ENCODE measurements around the gene KCNIP4.

Gene KCNIP4

DNA sequence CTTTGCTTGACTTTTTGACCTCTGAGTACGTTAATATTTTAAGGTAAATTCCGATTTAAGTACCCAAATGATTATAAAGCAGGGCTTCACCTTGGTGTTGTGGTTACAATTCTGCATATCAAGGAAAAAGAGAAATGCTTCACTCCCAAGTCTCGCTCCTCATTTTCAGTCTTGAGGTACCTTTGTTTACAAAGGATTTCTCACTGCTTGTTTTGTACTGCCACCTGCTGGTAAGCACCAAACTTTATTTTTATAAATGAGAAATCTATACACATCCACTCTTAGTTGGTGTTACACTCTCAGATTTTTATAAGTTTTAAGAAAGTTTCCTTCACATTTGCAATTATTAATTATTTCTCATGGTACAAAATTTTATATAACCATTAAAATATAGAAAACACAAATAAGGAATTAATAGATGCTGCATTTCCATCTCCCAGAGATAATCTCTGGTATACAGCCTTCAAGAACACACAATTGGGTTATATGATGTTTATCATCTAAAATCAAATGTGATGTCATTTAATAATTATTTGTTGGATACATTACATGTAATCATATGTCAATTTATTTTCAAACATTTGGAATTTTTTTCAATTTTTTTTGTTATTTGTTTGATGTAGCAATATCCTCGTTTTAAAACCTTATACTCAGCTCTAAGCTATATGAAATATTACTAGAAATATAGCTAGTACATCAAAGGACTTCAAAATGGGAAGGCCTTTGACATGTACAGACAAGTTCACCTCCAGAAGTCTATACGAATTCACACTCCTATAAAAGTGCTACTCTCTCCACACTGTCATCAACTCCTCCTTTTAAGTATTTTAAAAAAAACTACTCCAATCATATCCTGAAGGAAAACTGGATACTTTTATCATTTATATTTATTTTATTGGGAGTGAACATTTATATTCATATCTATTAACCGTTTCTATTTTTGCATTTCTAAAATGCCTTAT lies 179.9 kb downstream of the KCNIP4 start:
- peak in 1 of 2 experiments; percentile 11 for DNase-seq (ENCODE audit: low read depth in 1 of 2, low spot score in 1 of 2)
- Histone ChIP-seq H3K4me3 (replicated peaks; ENCODE audit: insufficient read depth, low read length) (no peak overlapping the region), H3K27me3 (ENCODE audit: insufficient read depth, poor library complexity, severe bottlenecking) (no peaks in the 10 kb centered on the region), H3K27ac (replicated peaks) (no peak overlapping the region)
- TF ChIP-seq, protein P1, sequence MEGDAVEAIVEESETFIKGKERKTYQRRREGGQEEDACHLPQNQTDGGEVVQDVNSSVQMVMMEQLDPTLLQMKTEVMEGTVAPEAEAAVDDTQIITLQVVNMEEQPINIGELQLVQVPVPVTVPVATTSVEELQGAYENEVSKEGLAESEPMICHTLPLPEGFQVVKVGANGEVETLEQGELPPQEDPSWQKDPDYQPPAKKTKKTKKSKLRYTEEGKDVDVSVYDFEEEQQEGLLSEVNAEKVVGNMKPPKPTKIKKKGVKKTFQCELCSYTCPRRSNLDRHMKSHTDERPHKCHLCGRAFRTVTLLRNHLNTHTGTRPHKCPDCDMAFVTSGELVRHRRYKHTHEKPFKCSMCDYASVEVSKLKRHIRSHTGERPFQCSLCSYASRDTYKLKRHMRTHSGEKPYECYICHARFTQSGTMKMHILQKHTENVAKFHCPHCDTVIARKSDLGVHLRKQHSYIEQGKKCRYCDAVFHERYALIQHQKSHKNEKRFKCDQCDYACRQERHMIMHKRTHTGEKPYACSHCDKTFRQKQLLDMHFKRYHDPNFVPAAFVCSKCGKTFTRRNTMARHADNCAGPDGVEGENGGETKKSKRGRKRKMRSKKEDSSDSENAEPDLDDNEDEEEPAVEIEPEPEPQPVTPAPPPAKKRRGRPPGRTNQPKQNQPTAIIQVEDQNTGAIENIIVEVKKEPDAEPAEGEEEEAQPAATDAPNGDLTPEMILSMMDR (IDR thresholded peaks at IDR 0.05; ENCODE audit: insufficient read depth, low read length) = no peak
- TF ChIP-seq GABPA (IDR thresholded peaks at IDR 0.05; ENCODE audit: low read depth) = no peak
- no peak for TF ChIP-seq POLR2AphosphoS5 (IDR thresholded peaks at IDR 0.05; ENCODE audit: low read depth)
- TF ChIP-seq SPI1 (IDR thresholded peaks at IDR 0.05; ENCODE audit: borderline replicate concordance, low read depth) = no peak
- TF ChIP-seq, protein P2, sequence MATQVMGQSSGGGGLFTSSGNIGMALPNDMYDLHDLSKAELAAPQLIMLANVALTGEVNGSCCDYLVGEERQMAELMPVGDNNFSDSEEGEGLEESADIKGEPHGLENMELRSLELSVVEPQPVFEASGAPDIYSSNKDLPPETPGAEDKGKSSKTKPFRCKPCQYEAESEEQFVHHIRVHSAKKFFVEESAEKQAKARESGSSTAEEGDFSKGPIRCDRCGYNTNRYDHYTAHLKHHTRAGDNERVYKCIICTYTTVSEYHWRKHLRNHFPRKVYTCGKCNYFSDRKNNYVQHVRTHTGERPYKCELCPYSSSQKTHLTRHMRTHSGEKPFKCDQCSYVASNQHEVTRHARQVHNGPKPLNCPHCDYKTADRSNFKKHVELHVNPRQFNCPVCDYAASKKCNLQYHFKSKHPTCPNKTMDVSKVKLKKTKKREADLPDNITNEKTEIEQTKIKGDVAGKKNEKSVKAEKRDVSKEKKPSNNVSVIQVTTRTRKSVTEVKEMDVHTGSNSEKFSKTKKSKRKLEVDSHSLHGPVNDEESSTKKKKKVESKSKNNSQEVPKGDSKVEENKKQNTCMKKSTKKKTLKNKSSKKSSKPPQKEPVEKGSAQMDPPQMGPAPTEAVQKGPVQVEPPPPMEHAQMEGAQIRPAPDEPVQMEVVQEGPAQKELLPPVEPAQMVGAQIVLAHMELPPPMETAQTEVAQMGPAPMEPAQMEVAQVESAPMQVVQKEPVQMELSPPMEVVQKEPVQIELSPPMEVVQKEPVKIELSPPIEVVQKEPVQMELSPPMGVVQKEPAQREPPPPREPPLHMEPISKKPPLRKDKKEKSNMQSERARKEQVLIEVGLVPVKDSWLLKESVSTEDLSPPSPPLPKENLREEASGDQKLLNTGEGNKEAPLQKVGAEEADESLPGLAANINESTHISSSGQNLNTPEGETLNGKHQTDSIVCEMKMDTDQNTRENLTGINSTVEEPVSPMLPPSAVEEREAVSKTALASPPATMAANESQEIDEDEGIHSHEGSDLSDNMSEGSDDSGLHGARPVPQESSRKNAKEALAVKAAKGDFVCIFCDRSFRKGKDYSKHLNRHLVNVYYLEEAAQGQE (IDR thresholded peaks at IDR 0.05; ENCODE audit: insufficient replicate concordance, low read depth) = no peak

DNA sequence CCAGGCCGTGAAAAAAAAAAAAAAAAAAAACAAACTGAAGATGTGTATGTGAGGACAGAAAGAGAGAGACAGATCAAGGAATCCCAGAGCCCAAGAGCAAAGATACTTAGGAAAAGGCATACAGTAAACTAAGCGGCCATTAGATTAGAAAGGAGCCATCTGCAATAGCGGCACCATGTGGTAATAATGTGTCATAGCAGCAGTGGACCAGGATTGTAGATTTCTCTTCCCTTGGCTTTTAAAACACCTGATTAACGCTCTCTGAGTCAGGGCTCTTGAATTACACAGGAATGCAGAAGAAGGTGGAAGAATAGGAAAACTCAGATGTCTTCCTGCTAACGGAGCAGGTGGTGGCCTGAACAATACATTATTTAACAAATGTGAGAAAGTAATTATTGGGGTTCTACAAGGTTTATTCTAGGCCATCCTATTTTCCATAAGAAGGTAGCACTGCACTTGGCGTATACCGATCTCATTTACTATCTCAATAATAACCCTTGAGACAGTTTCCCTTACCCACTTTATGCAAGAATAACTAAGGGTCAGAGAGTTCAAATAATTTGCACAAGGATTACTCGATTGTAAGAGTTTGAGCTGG lies 182.7 kb downstream of the KCNIP4 start:
- no peak overlapping the region for H3K4me3 ChIP-seq (replicated peaks; ENCODE audit: insufficient read depth, low read length)
- no peaks in the 10 kb centered on the region for H3K27me3 ChIP-seq (ENCODE audit: insufficient read depth, poor library complexity, severe bottlenecking)
- TF ChIP-seq POLR2AphosphoS5 (IDR thresholded peaks at IDR 0.05; ENCODE audit: low read depth) = no peak
- TF ChIP-seq GABPA (IDR thresholded peaks at IDR 0.05; ENCODE audit: low read depth) = no peak
- TF ChIP-seq, protein P1 (IDR thresholded peaks at IDR 0.05; ENCODE audit: insufficient read depth, low read length) = peak; percentile 94
- DNase-seq (ENCODE audit: low read depth in 1 of 2, low spot score in 1 of 2) = peak in 1 of 2 experiments; percentile 16
- H3K27ac ChIP-seq (replicated peaks) = no peak overlapping the region

DNA sequence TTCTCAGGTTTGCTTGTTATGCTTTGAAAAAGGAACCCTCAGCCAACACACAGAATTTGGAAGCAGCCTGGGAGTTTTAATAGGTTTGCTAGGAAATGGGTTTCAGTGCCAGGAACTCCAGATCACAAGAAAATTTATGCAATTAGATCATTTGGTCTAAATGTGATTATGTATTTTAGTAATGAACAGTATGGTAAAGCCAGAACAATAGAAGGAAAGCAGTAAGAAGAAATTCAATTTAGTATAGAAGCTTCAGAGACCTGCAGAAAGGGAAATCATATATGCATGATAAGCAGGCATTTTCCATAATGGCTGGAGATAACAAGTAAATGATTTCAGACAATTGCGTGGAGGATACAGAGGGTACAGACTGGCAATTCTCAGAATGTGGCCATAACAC lies 184.7 kb downstream of the KCNIP4 start:
- Histone ChIP-seq H3K4me3 (replicated peaks; ENCODE audit: insufficient read depth, low read length) (no peak overlapping the region), H3K27ac (replicated peaks) (no peak overlapping the region), H3K27me3 (ENCODE audit: insufficient read depth, poor library complexity, severe bottlenecking) (no peaks in the 10 kb centered on the region)
- no peak for TF ChIP-seq SPI1 (IDR thresholded peaks at IDR 0.05; ENCODE audit: borderline replicate concordance, low read depth)
- no peak for TF ChIP-seq POLR2AphosphoS5 (IDR thresholded peaks at IDR 0.05; ENCODE audit: low read depth)
- TF ChIP-seq, protein P2 (IDR thresholded peaks at IDR 0.05; ENCODE audit: insufficient replicate concordance, low read depth) = no peak
- TF ChIP-seq, protein P1 (IDR thresholded peaks at IDR 0.05; ENCODE audit: insufficient read depth, low read length) = no peak
- TF ChIP-seq GABPA (IDR thresholded peaks at IDR 0.05; ENCODE audit: low read depth) = no peak
- DNase-seq (ENCODE audit: low read depth in 1 of 2, low spot score in 1 of 2) = no peak

Measured in HL-60 (cell line).